Neutrophil (primary cell): Measurements from ENCODE around the gene ITPRIPL2.

Experiments
- H3K27ac ChIP-seq: fragments of 200-600 bp; sonication (generic); 2 replicates; pipeline ENCODE4 v1.5.1; 2016; ENCODE audit warnings: mild to moderate bottlenecking, moderate library complexity
- H3K27me3 ChIP-seq: fragments of 200-600 bp; sonication (generic); 2 replicates; pipeline ENCODE4 v1.6.0; 2016; ENCODE audit warnings: mild to moderate bottlenecking
- H3K36me3 ChIP-seq: fragments of 200-600 bp; sonication (generic); 2 replicates; pipeline ENCODE4 v1.5.1; 2017
- H3K4me1 ChIP-seq, 2 experiments: fragments of 200-600 bp in 1 of 2; sonication (generic) in 1 of 2; 1 replicate in 1 of 2; 2 replicates in 1 of 2; pipeline versions ENCODE4 v1.5.1 to v1.6.1; 2013 to 2016; ENCODE audit warnings: low read depth in 1 of 2, low read length in 1 of 2, mild to moderate bottlenecking in 1 of 2, moderate library complexity in 1 of 2; ENCODE audit not compliant: control insufficient read depth in 1 of 2, insufficient read depth in 1 of 2
- H3K4me3 ChIP-seq, 2 experiments: fragments of 200-600 bp in 1 of 2; sonication (generic) in 1 of 2; 1 replicate in 1 of 2; 2 replicates in 1 of 2; pipeline ENCODE4 v1.5.1; 2013 to 2016; ENCODE audit warnings: low read depth in 1 of 2, low read length in 1 of 2, mild to moderate bottlenecking in 1 of 2, moderate library complexity in 1 of 2
- H3K9me3 ChIP-seq: fragments of 200-600 bp; sonication (generic); 2 replicates; pipeline ENCODE4 v1.5.1; 2016
- TF ChIP-seq, protein P1 (sequence below): fragments of 200-600 bp; sonication (generic); IDR thresholded peaks from 2 replicates; pipeline ENCODE4 v1.5.1; 2016; ENCODE audit warnings: antibody characterized with exemption

Gene ITPRIPL2

DNA sequence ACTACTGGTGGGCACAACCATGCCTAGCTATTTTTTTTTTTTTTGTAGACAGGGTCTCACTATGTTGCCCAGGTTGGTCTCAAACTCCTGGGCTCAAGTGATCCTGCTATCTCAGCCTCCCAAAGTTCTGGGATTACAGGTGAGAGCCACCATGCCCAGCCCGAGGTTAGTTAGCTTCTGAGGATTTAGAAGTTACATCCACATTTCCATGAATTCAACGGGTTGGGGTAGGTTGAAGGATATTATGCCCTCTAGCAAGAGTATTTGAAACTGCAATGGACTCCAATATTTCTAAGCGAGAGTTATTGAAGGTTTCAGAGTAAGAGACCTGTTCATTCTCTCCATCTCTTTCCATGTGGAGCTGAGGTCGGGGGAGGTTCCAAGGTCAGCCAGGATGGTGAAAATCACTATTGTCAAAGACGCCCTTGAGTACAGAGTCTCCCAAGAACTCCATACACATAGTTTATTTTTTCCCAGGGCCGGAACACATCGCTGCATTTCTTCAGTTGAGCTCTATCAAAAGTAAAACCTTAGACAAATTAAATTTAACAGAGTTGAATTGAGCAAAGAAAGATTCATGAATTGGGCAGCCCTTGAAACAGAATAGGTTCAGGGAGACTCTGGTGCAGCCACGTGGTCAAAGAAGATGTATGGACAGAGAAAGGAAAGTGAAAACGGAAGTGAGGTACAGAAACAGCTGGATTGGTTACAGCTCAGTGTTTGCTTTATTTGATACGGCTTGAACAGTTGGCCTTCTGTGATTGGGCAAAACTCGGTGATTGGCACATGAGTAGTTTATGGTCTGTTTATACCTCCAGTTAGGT lies 19.0 kb upstream of the ITPRIPL2 start:
- no peaks in the 10 kb centered on the region for H3K36me3 ChIP-seq
- no peaks in the 10 kb centered on the region for H3K9me3 ChIP-seq
- no peak overlapping the region for H3K4me3 ChIP-seq
- TF ChIP-seq, protein P1, sequence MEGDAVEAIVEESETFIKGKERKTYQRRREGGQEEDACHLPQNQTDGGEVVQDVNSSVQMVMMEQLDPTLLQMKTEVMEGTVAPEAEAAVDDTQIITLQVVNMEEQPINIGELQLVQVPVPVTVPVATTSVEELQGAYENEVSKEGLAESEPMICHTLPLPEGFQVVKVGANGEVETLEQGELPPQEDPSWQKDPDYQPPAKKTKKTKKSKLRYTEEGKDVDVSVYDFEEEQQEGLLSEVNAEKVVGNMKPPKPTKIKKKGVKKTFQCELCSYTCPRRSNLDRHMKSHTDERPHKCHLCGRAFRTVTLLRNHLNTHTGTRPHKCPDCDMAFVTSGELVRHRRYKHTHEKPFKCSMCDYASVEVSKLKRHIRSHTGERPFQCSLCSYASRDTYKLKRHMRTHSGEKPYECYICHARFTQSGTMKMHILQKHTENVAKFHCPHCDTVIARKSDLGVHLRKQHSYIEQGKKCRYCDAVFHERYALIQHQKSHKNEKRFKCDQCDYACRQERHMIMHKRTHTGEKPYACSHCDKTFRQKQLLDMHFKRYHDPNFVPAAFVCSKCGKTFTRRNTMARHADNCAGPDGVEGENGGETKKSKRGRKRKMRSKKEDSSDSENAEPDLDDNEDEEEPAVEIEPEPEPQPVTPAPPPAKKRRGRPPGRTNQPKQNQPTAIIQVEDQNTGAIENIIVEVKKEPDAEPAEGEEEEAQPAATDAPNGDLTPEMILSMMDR, result no peak
- no peak overlapping the region for H3K27ac ChIP-seq
- H3K4me1 ChIP-seq, result no peaks in the 10 kb centered on the region
- no peaks in the 10 kb centered on the region for H3K27me3 ChIP-seq

DNA sequence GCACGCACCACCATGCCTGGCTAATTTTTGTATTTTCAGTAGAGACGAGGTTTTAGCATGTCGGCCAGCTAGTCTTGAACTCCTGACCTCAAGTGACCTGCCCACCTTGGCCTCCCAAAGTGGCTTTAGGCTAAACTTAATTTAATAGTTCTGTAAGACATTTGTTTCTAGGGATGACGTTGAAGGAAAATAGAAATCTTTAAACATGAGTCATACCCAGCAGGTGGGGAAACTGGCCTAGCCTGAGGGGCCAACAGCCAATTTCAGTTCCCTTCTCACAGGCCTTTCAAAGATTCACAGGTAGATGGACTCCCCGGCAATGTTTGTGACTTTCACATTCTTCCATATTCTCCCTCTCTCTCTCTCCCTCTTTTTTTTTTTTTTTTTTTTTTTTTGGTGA lies 18.1 kb upstream of the ITPRIPL2 start:
- no peaks in the 10 kb centered on the region for H3K36me3 ChIP-seq
- no peak overlapping the region for H3K27ac ChIP-seq
- no peaks in the 10 kb centered on the region for H3K9me3 ChIP-seq
- no peak overlapping the region for H3K4me3 ChIP-seq
- TF ChIP-seq, protein P1, result no peak
- H3K4me1 ChIP-seq, result no peaks in the 10 kb centered on the region
- no peaks in the 10 kb centered on the region for H3K27me3 ChIP-seq

DNA sequence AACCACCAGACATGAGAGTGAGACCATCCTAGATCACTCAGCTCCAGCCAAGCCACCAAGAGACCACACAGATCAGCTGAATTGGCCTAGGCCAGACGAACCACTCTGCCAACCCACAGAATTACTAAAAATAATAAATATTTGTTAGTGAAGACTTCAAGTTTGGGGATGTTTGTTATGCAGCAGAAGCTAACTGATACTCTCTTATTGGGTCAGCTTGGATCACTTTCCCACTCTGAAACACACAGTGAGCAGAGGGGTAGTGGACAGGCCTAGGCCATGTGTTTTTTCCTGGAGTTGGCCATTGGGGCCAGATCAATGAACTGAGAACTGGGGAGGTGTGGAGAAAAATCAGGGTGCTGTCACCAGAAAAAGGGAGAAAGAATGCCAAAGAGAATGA lies 15.6 kb upstream of the ITPRIPL2 start:
- Histone ChIP-seq H3K9me3 (no peaks in the 10 kb centered on the region), H3K27me3 (no peaks in the 10 kb centered on the region), H3K36me3 (no peaks in the 10 kb centered on the region), H3K27ac (no peak overlapping the region), H3K4me1 (no peaks in the 10 kb centered on the region), H3K4me3 (no peak overlapping the region)
- TF ChIP-seq, protein P1, result no peak

DNA sequence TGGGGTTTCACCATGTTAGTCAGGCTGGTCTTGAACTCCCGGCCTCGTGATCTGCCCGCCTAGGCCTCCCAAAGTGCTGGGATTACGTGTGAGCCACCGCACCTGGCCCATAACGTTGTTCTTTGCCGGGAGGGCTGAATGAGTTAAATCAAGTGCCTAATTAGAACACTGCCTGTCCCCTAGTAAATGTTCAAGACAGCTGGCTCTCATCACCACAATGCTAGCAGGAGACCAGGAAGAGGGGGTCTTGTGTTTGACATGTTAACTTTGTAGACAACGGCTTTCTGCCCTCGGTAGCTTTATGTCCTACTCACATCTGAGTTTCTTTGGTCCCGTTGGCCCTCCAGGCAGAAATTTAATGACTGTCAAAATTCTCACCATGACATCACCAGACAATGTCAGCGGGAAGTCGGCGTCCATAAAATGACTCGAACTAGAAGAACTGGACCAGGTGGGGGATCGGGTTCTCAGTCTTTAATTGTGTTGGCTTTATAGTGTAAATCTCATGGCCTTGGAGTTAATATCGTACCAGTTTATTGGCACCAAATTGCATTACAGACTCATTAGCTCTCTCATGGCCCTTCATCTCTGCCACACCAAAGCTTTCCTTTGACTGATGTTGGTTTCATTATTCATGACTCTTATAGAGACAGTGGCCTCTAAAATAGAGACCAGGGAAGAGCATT lies 11.4 kb upstream of the ITPRIPL2 start:
- Histone ChIP-seq H3K4me1 (no peaks in the 10 kb centered on the region), H3K4me3 (no peak overlapping the region), H3K27ac (no peak overlapping the region)

DNA sequence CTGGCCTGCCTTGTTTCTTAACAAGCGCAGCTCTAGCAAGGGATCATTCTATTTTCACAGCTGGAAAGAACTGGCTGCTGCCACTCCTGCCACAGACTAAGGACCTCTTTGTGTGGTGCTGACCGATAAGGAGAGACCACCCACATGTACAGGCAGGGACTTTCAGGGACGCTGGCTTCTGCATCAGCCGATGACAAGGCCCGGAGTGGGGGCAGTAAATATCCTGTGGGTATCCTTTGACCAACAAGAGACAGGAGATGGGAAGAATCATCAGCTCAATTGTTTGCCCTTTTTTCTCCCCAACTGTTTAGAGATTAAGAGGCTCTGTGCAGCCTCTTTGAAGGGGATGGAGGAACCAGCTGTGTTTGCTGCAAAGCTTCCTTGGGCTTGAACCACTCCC lies 9.2 kb upstream of the ITPRIPL2 start:
- no peaks in the 10 kb centered on the region for H3K36me3 ChIP-seq
- no peaks in the 10 kb centered on the region for H3K4me1 ChIP-seq
- no peaks in the 10 kb centered on the region for H3K27me3 ChIP-seq
- no peak overlapping the region for H3K4me3 ChIP-seq
- H3K9me3 ChIP-seq, result no peaks in the 10 kb centered on the region
- H3K27ac ChIP-seq, result no peak overlapping the region
- TF ChIP-seq, protein P1, result no peak

More for the DNA sequence above, 11.4 kb upstream of the ITPRIPL2 start:
- H3K9me3 ChIP-seq, result no peaks in the 10 kb centered on the region
- no peaks in the 10 kb centered on the region for H3K36me3 ChIP-seq
- TF ChIP-seq, protein P1, result no peak
- no peaks in the 10 kb centered on the region for H3K27me3 ChIP-seq
